WI38 (cell line): ENCODE results near the gene PRDM15.

Source experiments
- H3K4me3 ChIP-seq: 2 replicates; pipeline ENCODE4 v1.5.1; 2011; ENCODE audit warnings: low read depth, mild to moderate bottlenecking, control low read depth, low read length
- CTCF ChIP-seq: IDR thresholded peaks from 2 replicates; pipeline ENCODE4 v1.5.1; 2012; ENCODE audit warnings: low read depth, mild to moderate bottlenecking, control low read depth, low read length

Gene PRDM15

GRCh38 chr21:41885341-41886024 lies 6.3 kb upstream of the PRDM15 start:
- TF ChIP-seq CTCF, result no peak
- H3K4me3 ChIP-seq, result no peak overlapping the region

GRCh38 chr21:41884501-41885030 lies 5.4 kb upstream of the PRDM15 start:
- no peak overlapping the region for H3K4me3 ChIP-seq
- no peak for TF ChIP-seq CTCF

- H3K4me3 ChIP-seq, result no peak overlapping the region
- no peak for TF ChIP-seq CTCF
Observed at GRCh38 chr21:41883582-41883981, 4.4 kb upstream of the PRDM15 start.

GRCh38 chr21:41881051-41881450 lies 1.9 kb upstream of the PRDM15 start:
- no peak overlapping the region for H3K4me3 ChIP-seq
- TF ChIP-seq CTCF, result no peak

GRCh38 chr21:41880153-41880552 lies 1.0 kb upstream of the PRDM15 start:
- H3K4me3 ChIP-seq, result peak overlapping the region; percentile 63
- no peak for TF ChIP-seq CTCF

- peak overlapping the region; percentile 90 for H3K4me3 ChIP-seq
- TF ChIP-seq CTCF, result no peak
Observed at GRCh38 chr21:41878831-41879189, 334 bp downstream of the PRDM15 start.

GRCh38 chr21:41877901-41878830 lies 978 bp downstream of the PRDM15 start:
- no peak for TF ChIP-seq CTCF

More at GRCh38 chr21:41877901-41878830, 978 bp downstream of the PRDM15 start:
- peak overlapping the region; percentile 90 for H3K4me3 ChIP-seq
